K562 (cell line): ENCODE data around the gene GNG14. TPM values are rescaled to one million over a fixed set of nuclear protein-coding genes. Genes with fewer than 3 reads are reported as not detected.

Source experiments
- CBX3 ChIP-seq, 2 experiments: IDR thresholded peaks; 1 replicate in 1 of 2; 2 replicates in 1 of 2; pipeline ENCODE4 v1.6.1; 2012; ENCODE audit warnings: inconsistent platforms in 2 of 2, low read length in 2 of 2, borderline replicate concordance in 1 of 2, control low read depth in 1 of 2
- DLX4 ChIP-seq: fragments of 250-450 bp; sonication (Bioruptor Pico); IDR thresholded peaks from 2 replicates; pipeline ENCODE4 v1.6.1; 2021; ENCODE audit warnings: mild to moderate bottlenecking
- E4F1 ChIP-seq: fragments of 250-450 bp; sonication (Bioruptor Pico); IDR thresholded peaks from 2 replicates; pipeline ENCODE4 v1.5.0; 2021; ENCODE audit warnings: mild to moderate bottlenecking, borderline replicate concordance
- ELF4 ChIP-seq: fragments of 450-650 bp; formaldehyde crosslinking; IDR thresholded peaks from 2 replicates; pipeline ENCODE4 v1.4.0; 2022; ENCODE audit warnings: missing genetic modification characterization
- NKRF ChIP-seq: fragments of 450-650 bp; IDR thresholded peaks from 2 replicates; pipeline ENCODE4 v1.6.1; 2016; ENCODE audit warnings: borderline replicate concordance
- SRSF1 ChIP-seq: fragments of 200-400 bp; formaldehyde crosslinking; IDR thresholded peaks from 2 replicates; pipeline ENCODE4 v1.6.1; 2017; ENCODE audit warnings: mild to moderate bottlenecking, low read depth, low read length, moderate library complexity
- TBP ChIP-seq: optimal IDR thresholded peaks from 2 replicates; pipeline ENCODE3; 2011; ENCODE audit warnings: low read depth, low read length, improper control_type of control experiment
- TSHZ1 ChIP-seq: fragments of 250-450 bp; sonication (Bioruptor Pico); IDR thresholded peaks from 2 replicates; pipeline ENCODE4 v1.4.0; 2020; ENCODE audit warnings: mild to moderate bottlenecking, moderate library complexity
- USF2 ChIP-seq: sonication (generic); formaldehyde crosslinking; IDR thresholded peaks from 2 replicates; pipeline ENCODE4 v1.5.0; 2020; ENCODE audit warnings: missing genetic modification reagents
- ZNF592 ChIP-seq: fragments of 450-650 bp; IDR thresholded peaks from 2 replicates; pipeline ENCODE4 v1.6.1; 2017; ENCODE audit warnings: antibody characterized with exemption, mild to moderate bottlenecking
- ZNF644 ChIP-seq: fragments of 200-800 bp; sonication (Bioruptor generic); IDR thresholded peaks from 2 replicates; pipeline ENCODE4 v1.6.1; 2016; ENCODE audit warnings: low read depth, missing genetic modification characterization, missing compliant biosample characterization
- ZNF785 ChIP-seq: fragments of 250-450 bp; sonication (Bioruptor Pico); IDR thresholded peaks from 2 replicates; pipeline ENCODE4 v1.4.0; 2020; ENCODE audit warnings: mild to moderate bottlenecking
- polyA plus RNA-seq, 8 experiments: library from polyadenylated mRNA; depleted of rRNA in 4 of 8; stranded (reverse) in 5 of 8; unstranded in 3 of 8; fragments of >200 nt; fragmentation: Nextera tagmentation in 2 of 8; fragmentation: Illumina TruSeq in 1 of 8; extraction: Ambion mirVana in 2 of 8; extraction: Trizol in 1 of 8; gene quantifications; 2 replicates each; pipeline versions ENCODE4 v1.2.1 to v1.2.3, GENCODE V29; 2011 to 2014; ENCODE audit warnings: inconsistent platforms in 1 of 8, missing spikeins in 1 of 8
- total RNA-seq, 7 experiments: library from RNA; depleted of rRNA in 6 of 7; stranded (reverse); fragments of >200 nt in 6 of 7; fragmentation: Illumina TruSeq in 2 of 7; extraction: Trizol in 2 of 7; gene quantifications; 2 replicates each; pipeline versions ENCODE4 v1.2.1 to v1.2.3, GENCODE V29; 2011 to 2021; ENCODE audit warnings: low replicate concordance in 1 of 7

The GNG14 gene
- total and polyA plus RNA-seq, 9 of the 15 experiments (the other 6 are each of a cell fraction or from before 2014, with no cell fraction given), result not detected

- TF ChIP-seq TSHZ1 (CRISPR knock-in tag) (no peak), ZNF592 (peak; percentile 67; the same call in 1 of the 2 replicates), ELF4 (CRISPR knock-in tag) (no peak), SRSF1 (no peak), ZNF785 (CRISPR knock-in tag) (no peak), CBX3 (IDR thresholded peaks at IDR 0.05; ENCODE audit: borderline replicate concordance in 1 of 2, low read length in 2 of 2) (peak in 1 of 2 experiments; percentile 24; a peak in 1 of 3 replicates), USF2 (CRISPR knock-in tag) (peak; percentile 52), ZNF644 (no peak), NKRF (peak; percentile 95), DLX4 (no peak), E4F1 (CRISPR knock-in tag) (no peak), TBP (peak; percentile 76)
Measured at GRCh38 chr19:12723641-12724426, 36.0 kb downstream of the GNG14 start, which contains the start of gene TNPO2 (continued).
